Upper lobe of left lung (tissue), 4 donors: ENCODE results near the gene NLGN1.

ENCODE experiments used
- EP300 ChIP-seq, 4 donors: sonication (generic); formaldehyde crosslinking; IDR thresholded peaks; one replicate each; pipeline ENCODE4 v1.5.1; 2017; ENCODE audit warnings: antibody characterized with exemption in 4 of 4, control low read depth in 2 of 4
- POLR2A ChIP-seq, 4 donors: fragments of 450-650 bp; IDR thresholded peaks; one replicate each; pipeline ENCODE4 v1.5.1; 2016 to 2017; ENCODE audit warnings: antibody characterized with exemption in 4 of 4, mild to moderate bottlenecking in 2 of 4
- TF ChIP-seq, protein P1 (sequence below), 6 experiments: fragments of 450-650 bp in 4 of 6; fragments of 200-600 bp in 2 of 6; sonication (generic) in 2 of 6; IDR thresholded peaks; one replicate each; pipeline ENCODE4 v1.5.1; 2016 to 2019; ENCODE audit warnings: antibody characterized with exemption in 6 of 6

DNA sequence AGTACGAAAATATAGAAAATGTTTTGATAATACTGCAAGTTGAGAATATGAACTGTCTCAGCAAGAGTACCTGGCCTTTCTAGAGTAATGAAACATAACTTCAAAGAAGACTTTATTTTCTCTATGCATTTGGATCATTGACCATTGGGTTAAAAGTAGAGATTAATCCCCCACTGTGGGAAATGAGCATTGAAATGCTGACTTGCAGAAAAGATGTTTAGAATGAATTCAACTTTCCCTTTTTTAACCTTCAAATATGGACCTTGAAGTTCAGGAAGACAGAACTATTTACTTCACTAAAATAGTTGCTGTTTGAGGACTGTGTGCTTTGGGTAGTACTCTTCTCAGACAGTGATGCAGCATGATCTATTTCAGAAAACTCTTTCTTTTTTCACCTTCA, 75.7 kb downstream of the NLGN1 start:
- no peak for TF ChIP-seq POLR2A (IDR thresholded peaks at IDR 0.05)
- TF ChIP-seq, protein P1, sequence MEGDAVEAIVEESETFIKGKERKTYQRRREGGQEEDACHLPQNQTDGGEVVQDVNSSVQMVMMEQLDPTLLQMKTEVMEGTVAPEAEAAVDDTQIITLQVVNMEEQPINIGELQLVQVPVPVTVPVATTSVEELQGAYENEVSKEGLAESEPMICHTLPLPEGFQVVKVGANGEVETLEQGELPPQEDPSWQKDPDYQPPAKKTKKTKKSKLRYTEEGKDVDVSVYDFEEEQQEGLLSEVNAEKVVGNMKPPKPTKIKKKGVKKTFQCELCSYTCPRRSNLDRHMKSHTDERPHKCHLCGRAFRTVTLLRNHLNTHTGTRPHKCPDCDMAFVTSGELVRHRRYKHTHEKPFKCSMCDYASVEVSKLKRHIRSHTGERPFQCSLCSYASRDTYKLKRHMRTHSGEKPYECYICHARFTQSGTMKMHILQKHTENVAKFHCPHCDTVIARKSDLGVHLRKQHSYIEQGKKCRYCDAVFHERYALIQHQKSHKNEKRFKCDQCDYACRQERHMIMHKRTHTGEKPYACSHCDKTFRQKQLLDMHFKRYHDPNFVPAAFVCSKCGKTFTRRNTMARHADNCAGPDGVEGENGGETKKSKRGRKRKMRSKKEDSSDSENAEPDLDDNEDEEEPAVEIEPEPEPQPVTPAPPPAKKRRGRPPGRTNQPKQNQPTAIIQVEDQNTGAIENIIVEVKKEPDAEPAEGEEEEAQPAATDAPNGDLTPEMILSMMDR (IDR thresholded peaks at IDR 0.05) = no peak
- no peak for TF ChIP-seq EP300 (IDR thresholded peaks at IDR 0.05)
